Smooth muscle cell of bladder (primary cell): Measurements from ENCODE around the gene CLRN1. TPM values are rescaled to one million over a fixed set of nuclear protein-coding genes. Genes with fewer than 3 reads are reported as not detected.

Source experiments
- total RNA-seq: library from RNA; depleted of rRNA; stranded (reverse); fragments of >200 nt; gene quantifications from 2 replicates; pipeline ENCODE4 v1.2.3, GENCODE V29; 2014

The CLRN1 gene
- not detected in 2 replicates for total RNA-seq

GRCh38 chr3:150972366-150973071, at the start of gene CLRN1:
Gene CLRN1 (minus strand): TSS chr3:150972727. CDS start chr3:150972708, 19 bp downstream.

GRCh38 chr3:150905339-150905738, 67.2 kb downstream of the CLRN1 start, which contains the start of gene MINDY4B:
Gene MINDY4B (minus strand): TSS chr3:150905439. CDS start chr3:150905439, 0 bp downstream.

Other genes starting within 250 kb of the CLRN1 start
- gene SIAH2, start 209.6 kb downstream of the CLRN1 start, total RNA-seq = 21.4 and 21.9 TPM in 2 replicates
- not detected in 2 replicates for gene MINDY4B, start 67.3 kb downstream of the CLRN1 start, total RNA-seq
- gene MED12L, start 112.9 kb upstream of the CLRN1 start, total RNA-seq = 0.14 and 0.28 TPM in 2 replicates
- gene GPR171, start 230.5 kb upstream of the CLRN1 start, total RNA-seq = not detected in 2 replicates